ENCODE data around the gene KDM4C.
A peak's percentile ranks its signal among the peaks of the same experiment; 100 is the strongest.
"Not testable (repeated sequence)": the region's sequence is repeated elsewhere in the genome, so short reads cannot be mapped to it uniquely, and the experiment has no call there.

The KDM4C gene

GRCh38 chr9:6931913-6932312 is 174.1 kb downstream of the KDM4C start:
- DNase-seq (ENCODE audit: low read depth), result peak; percentile 11

- DNase-seq (ENCODE audit: low read depth), result no peak
These were observed 178.3 kb downstream of the KDM4C start for GRCh38 chr9:6936103-6936502.

GRCh38 chr9:6937209-6937608 is 179.4 kb downstream of the KDM4C start:
- DNase-seq (ENCODE audit: low read depth), result no peak

GRCh38 chr9:6938447-6938846 is 180.7 kb downstream of the KDM4C start:
- DNase-seq (ENCODE audit: low read depth), result no peak

GRCh38 chr9:6938873-6939272 is 181.1 kb downstream of the KDM4C start:
- DNase-seq (ENCODE audit: low read depth), result no peak

GRCh38 chr9:6941501-6941900 is 183.7 kb downstream of the KDM4C start:
- no peak for DNase-seq (ENCODE audit: low read depth)

GRCh38 chr9:6942406-6942805 is 184.6 kb downstream of the KDM4C start:
- no peak for DNase-seq (ENCODE audit: low read depth)

- no peak for DNase-seq (ENCODE audit: low read depth)
These were observed 185.5 kb downstream of the KDM4C start for GRCh38 chr9:6943293-6943692.

- DNase-seq (ENCODE audit: low read depth), result no peak
These were observed 186.3 kb downstream of the KDM4C start for GRCh38 chr9:6944093-6944551.

- no peak for DNase-seq (ENCODE audit: low read depth)
These were observed 187.1 kb downstream of the KDM4C start for GRCh38 chr9:6944896-6945295.

GRCh38 chr9:6945816-6946215 is 188.0 kb downstream of the KDM4C start:
- DNase-seq (ENCODE audit: low read depth), result no peak

- no peak for DNase-seq (ENCODE audit: low read depth)
These were observed 188.9 kb downstream of the KDM4C start for GRCh38 chr9:6946583-6947166.

GRCh38 chr9:6948921-6949320 is 191.1 kb downstream of the KDM4C start:
- DNase-seq (ENCODE audit: low read depth), result not testable (repeated sequence)

GRCh38 chr9:6955251-6955921 is 197.6 kb downstream of the KDM4C start:
- no peak for DNase-seq (ENCODE audit: low read depth)

- DNase-seq (ENCODE audit: low read depth), result no peak
These were observed 199.1 kb downstream of the KDM4C start for GRCh38 chr9:6956879-6957278.

GRCh38 chr9:6959270-6960000 is 201.7 kb downstream of the KDM4C start:
- DNase-seq (ENCODE audit: low read depth), result no peak

GRCh38 chr9:6960777-6961176 is 203.0 kb downstream of the KDM4C start:
- no peak for DNase-seq (ENCODE audit: low read depth)

GRCh38 chr9:6961845-6962522 is 204.2 kb downstream of the KDM4C start:
- DNase-seq (ENCODE audit: low read depth), result no peak

GRCh38 chr9:6965566-6965965 is 207.8 kb downstream of the KDM4C start:
- DNase-seq (ENCODE audit: low read depth), result no peak

- DNase-seq (ENCODE audit: low read depth), result no peak
These were observed 210.5 kb downstream of the KDM4C start for GRCh38 chr9:6968271-6968670.

- DNase-seq (ENCODE audit: low read depth), result no peak
These were observed 212.0 kb downstream of the KDM4C start for GRCh38 chr9:6969805-6970204.

GRCh38 chr9:6973089-6973488 is 215.3 kb downstream of the KDM4C start:
- DNase-seq (ENCODE audit: low read depth), result no peak

GRCh38 chr9:6973762-6974161 is 216.0 kb downstream of the KDM4C start:
- no peak for DNase-seq (ENCODE audit: low read depth)
